NCI-H345 (cell line): Measurements from ENCODE around the gene CDKL4.
"Not testable (repeated sequence)": the region's sequence is repeated elsewhere in the genome, so short reads cannot be mapped to it uniquely, and the experiment has no call there.

Experiments
- DNase-seq: peaks from one replicate; lab custom pipeline; 2025; lab: John Stamatoyannopoulos, UW

CDKL4 gene

DNA sequence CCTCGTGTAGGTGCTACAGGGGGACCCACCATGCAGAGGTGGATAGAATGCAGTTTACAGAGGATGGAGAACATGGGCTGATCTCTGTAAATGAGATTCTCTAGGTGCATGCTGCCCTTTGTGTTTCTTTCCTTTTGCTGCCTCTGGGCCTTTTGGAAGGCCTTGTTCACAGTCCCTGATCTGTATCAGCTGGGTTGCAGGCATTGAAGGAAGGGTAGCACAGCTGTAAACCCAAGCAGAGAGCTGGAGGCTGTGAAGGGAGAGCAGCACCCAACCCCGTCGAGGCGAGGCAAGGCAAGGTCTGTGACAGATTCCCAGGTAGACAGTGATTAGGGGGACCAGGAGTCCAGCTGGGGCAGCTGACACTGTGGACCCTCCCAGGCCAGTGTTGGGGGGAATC, 66.8 kb downstream of the CDKL4 start:
- DNase-seq = no peak

DNA sequence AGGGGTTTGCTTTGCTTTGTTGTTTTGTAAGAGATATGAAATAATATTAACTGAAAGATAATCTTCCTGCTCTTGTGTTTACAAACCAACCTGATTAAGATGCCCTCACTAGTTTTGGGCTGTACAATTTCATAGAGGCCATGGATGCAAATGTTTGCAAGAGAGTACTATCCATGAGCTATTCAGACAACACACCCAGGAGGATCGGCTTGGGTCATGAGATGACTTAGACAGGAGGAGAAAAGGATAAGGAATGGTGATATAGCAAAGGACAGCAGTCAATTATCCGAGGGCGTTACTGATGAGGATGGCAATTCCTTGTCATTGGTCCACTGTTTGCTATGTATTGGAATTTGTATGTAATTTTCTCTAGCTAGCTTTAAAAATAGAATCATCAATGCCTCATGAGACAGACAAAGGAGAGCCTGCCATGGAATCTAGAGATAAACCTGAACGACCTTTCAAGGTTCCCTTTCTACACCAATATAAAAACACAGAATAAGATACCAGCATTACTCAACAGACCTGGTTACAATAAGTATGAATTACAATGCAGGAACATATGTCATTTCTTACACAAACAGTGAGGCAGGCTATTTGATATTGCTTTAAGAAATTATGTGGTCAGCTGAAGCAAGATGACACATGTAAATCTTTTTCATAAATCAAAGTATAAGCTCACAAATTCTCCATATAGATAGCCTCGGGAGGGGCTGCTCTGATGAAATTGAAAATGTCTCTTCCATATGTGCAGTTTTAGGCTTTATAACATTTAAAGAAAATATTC, 68.6 kb downstream of the CDKL4 start:
- DNase-seq = no peak

DNA sequence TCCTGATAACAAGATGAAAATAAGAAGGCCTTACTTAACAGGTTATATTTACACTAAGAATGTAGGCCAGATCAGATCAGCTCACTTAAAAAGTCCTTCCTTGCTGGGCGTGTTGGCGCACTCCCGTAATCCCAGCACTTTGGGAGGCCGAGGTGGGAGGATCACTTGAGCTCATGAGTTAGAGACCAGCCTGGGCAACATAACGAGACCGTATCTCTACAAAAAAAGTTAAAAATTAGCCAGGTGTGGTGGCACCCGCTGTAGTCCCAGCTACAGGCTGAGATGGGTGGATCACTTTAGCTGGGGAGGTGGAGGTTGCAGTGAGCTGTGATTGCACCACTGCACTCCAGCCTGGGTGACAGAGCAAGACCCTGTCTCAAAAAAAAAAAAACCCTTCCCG, 69.7 kb downstream of the CDKL4 start:
- DNase-seq = no peak

DNA sequence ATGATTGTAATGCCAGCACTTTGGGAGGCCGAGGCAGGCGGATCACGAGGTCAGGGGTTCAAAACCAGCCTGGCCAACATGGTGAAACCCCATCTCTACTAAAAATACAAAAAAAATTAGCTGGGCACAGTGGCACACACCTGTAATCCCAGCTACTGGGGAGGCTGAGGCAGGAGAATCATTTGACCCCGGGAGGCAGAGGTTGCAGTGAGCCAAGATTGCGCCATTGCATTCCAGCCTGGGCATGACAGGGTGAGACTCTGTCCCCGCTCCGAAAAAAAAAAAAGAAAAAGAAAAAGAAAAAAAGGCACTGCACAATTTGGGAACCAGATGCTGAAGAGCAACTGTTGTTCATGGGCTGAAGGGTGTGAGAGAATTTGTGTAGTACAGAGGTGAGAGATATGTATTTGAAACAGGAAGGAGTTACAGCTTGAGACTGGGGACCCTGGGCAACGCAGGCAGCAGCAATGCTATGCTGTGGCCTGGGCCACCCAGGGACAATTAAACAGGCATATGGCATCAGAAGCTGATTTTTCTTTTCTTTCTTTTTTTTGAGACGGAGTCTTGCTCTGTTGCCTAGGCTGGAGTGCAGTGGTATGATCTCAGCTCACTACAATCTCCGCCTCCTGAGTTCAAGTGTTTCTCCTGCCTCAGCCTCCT, 71.6 kb downstream of the CDKL4 start:
- DNase-seq = not testable (repeated sequence)

DNA sequence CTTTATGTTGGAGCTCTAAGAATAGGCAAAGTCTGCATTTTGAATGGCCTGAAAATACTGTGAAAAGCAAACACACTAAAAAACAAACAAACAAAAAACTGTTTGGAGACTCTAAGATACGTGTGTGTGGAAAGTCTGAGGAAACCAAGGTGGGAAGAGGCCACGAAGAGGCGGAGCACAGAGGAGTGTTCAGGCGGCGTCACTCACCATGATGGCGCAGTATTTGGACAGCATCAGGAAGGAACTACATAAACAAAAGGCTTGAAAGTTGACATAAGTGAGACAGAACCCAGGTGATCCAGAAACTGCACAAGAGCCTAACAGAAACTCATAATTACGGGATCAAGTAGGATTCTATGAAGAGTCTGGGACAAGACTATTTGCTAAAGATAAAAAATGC, 72.1 kb downstream of the CDKL4 start:
- no peak for DNase-seq

DNA sequence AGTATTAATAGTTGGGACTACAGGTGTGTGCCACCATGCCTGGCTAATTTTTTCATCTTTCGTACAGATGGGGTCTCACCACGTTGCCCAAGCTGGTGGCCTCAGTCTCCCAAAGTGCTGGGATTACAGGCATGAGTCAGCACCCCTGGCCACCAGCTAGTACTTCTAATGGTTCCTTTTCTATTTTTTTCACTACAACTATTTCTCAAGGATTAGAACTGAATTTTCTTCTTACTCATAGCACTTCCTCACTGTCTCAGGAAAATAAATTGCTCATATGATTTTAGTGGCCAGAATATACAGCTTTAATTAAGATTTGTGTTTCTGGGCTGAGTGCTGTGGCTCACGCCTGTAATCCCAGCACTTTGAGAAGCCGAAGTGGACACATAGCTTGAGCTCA, 79.7 kb downstream of the CDKL4 start:
- DNase-seq = no peak

GRCh38 chr2:39160982-39161381, 82.8 kb downstream of the CDKL4 start:
- DNase-seq = no peak

DNA sequence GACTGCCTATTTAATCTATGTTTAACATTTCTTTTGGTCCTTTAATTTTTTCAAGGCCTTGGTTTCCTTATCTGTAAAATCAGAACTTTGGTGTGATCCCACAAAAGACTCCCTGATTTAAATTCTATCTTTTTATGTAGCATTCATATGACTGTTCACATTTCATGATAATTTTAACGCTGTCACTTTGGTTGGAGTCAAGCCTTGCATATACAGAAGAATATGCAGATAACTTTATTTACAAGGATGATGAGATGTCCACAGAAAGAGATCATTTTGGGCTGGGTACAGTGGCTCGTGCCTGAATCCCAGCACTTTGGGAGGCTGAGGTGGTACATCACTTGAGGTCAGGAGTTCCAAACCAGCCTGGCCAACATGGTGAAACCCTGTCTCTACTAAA, 84.5 kb downstream of the CDKL4 start:
- no peak for DNase-seq

DNA sequence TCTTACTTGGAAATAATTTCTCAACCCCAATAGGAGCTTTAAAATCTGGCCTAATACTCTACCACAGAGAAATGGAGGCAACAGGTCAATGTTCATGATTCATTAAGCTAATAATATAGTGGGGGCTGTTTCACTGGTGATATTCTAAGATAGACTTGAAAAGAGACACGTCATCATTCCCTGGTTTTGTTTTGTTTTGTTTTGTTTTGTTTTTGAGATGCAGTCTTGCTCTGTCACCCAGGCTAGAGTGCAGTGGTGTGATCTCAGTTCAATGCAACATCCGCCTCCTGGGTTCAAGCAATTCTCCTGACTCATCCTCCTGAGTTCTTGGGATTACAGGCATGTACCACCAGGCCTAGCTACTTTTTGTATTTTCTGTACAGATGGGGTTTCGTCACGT, 85.4 kb downstream of the CDKL4 start:
- DNase-seq = no peak

GRCh38 chr2:39156846-39157245, 86.9 kb downstream of the CDKL4 start:
- no peak for DNase-seq

DNA sequence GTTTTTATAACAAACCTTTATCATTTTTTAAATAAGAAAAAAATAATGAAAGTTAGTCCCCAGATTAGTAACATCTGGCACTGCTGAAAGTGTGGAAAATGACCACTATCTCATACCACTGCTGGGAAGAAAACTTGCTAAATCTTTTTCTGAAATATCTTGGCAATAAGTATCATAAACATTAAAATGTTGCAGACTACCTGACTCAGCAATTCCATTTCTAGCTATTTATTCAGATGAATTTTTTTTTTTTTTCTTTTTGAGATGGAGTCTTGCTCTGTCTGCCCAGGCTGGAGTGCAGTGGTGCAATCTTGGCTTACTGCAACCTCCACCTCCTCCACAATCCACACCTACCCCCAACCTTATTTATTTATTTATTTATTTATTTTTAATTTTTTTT, 87.7 kb downstream of the CDKL4 start:
- no peak for DNase-seq

- DNase-seq = not testable (repeated sequence)
Measured at GRCh38 chr2:39155573-39155972, 88.2 kb downstream of the CDKL4 start.

DNA sequence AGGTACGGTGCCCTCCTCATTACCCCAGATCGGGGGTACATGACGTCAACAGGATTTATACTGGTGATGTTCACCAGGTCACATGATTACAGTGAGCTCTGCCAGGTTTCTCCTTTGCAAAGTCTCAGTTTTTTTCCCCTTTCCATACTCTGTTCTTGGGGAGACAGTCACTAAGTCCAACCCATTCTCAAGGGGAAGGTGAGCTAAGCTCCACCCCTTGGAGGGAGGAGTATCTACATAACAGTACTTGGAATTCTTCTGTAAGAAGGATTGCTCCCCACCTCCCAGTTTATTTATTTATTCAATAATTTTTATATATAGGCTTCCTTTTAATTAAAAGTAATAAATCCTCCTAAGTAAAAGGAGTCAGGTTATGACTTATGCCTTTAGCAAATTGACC, 88.8 kb downstream of the CDKL4 start:
- no peak for DNase-seq

- DNase-seq = no peak
Measured at GRCh38 chr2:39153312-39153711, 90.5 kb downstream of the CDKL4 start.

DNA sequence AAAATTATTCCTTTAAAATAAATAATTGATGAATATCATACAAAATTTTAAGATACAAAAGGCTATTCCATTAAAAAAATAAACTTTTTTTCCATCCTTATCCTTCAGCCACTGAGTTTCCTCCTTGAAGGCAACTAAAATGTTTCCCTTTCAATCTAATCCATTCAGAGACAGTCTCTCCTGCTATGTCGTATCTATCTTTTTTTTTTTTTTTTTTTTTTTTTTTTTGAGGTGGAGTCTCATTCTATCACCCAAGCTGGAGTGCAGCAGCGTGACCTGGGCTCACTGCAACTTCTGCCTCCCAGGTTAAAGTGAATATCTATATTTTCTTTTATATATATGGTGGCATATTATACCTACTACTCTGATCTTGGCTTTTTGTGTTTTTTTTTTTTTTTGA, 91.3 kb downstream of the CDKL4 start:
- DNase-seq = no peak

DNA sequence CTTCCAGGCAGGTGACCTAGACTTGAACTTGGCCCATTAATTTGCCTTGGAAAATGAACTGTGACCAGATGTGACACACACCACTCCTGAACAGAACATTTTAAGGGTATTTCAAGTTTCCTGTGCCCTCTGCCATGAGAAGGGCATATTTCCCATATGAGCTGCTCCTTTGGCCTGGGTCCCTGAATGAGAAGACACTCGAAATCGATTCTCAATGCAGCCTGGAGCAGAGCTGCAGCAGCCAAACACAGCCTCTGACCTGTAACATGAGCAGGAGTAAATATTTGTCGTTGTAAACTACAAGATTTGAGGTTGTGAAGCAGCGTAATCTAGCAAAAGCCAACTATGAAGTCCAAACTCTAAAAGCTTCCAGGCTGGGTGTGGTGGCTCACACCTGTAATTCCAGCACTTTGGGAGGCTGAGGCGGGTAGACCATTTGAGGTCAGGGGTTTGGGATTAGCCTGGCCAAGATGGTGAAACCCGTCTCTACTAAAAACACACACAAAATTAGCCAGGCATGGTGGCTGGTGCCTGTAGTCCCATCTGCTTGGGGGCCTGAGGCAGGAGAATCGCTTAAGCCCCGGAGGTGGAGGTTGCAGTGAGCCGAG, 92.8 kb downstream of the CDKL4 start:
- DNase-seq = no peak

DNA sequence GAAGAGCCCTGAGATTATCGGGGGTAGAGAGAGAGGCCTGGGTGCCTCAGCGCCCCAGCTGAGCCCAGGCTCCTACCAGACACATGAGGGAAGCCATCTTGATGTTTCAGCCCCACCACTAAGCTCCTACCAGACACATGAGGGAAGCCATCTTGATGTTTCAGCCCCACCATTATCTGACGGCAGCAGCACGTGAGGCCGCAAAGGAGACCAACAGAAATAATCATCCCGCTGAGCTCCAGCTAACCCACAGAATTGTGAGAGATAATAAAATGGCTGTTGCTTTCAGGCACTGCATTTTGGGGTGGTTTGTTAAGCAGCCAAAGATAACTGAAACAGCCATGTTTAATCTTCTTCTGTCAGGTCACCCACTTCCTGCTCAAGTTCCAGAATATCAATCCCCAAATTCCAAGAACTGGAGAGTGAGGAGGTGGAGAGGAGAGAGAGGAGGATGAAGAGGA, 93.6 kb downstream of the CDKL4 start:
- no peak for DNase-seq

DNA sequence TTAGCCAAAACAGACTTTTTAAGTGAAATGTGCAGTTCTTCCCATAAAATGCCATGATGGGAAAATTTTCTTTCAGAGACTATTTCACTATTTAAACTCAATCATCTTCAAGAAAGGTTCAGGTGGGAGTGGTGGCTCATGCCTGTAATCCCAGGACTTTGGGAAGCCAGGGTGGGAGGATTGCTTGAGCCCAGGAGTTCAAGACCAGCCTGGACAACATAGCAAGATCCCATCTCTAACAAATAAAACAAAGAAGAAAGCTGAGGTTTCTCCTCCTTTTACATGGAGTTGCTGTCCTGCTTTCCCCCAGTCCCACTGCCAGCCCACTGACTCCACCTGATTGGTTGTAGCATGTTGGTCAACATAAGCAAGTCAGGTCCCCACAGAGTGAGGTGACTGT, 97.1 kb downstream of the CDKL4 start:
- DNase-seq = no peak

DNA sequence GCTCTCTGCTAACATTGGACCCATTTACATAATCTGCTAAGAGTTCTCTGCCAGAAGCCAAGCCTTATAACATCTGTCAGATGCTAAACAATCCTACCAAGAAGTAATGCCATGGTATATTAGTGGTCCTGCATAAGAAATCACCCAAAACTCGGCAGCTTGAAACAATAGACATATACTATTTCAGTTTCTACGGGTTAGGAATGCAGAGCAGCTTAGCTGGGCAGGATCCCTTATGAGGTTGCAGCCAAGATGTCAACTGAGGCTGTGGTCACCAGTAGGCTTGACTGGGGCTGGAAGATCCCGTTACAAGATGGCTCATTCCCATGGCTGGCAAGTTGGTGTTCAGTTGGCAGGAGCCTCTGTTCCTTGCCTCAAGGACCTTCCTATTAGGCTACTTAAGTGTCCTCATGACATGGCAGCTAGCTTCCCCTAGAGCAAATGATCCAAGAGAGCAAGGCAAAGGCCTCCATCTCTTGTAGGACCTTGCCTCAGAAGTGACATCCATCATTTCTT, 97.8 kb downstream of the CDKL4 start:
- DNase-seq = no peak

DNA sequence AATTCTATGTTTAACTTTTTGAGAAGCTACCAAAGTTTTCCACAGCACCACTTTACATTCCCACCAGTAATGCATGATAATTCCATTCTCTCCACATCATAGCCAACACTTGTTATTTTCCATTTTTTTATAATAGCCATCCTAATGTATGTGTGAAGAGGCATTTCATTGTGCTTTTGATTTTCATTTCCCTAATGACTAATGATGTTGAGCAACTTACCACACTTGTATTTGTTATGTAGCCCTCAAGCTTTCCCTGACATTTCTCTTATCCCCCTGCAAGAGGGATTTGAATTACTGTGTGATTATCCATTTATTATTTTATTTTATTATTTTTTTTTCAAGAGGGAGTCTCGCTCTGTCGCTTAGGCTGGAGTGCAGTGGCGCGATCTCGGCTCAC, 99.4 kb downstream of the CDKL4 start:
- no peak for DNase-seq

DNA sequence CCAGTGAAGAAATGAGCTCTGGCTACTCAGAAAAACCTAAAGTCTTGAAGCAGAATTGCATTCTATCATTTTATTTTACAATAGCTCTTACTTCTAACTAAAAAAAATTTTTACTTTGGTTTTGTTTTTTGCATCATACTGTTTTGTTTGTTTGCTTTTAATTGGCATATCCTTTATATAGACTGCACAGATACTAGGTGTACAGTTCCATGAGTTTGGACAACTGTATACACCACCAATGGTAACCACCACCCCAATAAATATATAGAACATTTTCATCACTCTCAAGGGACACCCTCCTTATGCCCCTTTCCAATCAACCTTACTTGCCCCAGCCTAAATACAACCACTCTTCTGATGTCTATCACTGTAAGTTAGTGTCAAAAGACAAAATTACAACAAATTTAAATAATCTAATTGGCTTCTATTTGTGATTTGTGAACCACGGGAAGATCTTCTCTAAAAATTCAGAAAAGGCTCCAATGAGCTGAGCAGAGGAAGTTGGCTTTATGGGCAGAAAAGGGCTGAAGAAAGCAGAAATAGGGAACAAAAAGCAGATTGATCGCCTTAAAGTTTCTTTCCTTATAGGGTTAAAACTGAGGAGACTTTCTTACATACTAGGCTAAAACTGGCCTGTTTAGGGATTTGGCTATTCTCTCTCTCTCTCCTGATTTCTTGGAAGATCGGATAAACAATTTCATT, 100.7 kb downstream of the CDKL4 start:
- DNase-seq = no peak
